Measurements from ENCODE around the gene SFR1.

SFR1 gene, protein sequence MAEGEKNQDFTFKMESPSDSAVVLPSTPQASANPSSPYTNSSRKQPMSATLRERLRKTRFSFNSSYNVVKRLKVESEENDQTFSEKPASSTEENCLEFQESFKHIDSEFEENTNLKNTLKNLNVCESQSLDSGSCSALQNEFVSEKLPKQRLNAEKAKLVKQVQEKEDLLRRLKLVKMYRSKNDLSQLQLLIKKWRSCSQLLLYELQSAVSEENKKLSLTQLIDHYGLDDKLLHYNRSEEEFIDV

DNA sequence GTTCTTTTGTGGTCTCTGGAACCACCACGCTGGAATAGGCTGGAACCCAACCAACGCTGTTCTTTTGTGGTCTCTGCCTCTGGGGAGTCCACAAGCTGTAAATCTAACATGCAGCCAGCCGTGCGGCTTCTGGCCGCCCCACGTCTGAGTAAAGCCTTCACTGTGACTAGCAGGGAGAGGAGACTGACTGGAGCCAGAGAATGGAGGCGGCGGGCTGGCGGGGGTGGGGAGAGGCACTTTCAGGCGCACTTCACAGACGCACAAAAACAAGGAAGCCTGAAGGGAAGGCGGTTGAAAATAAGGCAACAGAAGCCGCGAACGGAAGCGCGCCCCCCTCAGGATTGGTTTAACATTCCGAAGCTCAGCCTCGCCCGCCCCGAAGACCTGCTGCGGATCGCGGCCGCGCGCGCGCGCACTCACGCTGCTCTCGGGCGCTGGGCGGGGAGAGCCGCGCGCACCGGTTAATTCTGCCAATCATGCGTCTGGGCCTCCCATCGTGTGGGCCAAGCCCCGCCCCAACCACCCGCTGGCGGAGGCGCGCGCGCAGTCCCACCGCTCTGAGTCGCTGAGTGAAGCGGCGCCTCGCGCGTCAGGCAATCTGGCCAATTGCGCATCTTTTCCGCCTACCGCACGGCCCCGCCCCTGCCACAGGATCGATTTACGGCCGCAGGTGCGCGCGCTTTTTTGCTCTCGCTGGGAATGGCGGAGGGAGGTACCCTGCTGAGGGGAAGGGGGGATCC lies at the start of gene SFR1:
SFR1 (plus strand) TSS at position 687 of the 740 bp plus-strand sequence; CDS start at position 700, 13 bp downstream.
- in situ Hi-C loops (cut with MboI; ENCODE audit: low sequenced_read_pairs) = no loop called here

DNA sequence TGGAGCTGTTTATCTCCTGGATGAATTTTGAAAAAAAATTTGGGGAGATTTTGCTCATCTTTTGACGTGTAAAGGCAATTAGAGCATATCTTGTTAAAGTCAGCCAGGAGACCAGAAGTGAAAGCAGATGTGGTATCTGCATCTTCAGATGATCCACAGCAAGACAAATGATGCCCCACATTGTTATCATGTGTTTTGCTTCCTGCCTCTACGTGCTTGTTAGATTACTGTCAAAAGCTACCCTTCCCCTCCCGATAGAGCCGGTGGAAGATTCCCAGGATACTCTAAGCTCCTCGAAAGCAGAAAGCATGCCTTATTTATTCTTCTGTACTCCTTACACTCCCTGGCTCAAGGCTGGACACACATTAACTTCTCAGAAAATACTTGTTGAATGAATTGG lies 49.2 kb upstream of the SFR1 start:
- in situ Hi-C loops (cut with MboI; ENCODE audit: low sequenced_read_pairs) = no loop called here

DNA sequence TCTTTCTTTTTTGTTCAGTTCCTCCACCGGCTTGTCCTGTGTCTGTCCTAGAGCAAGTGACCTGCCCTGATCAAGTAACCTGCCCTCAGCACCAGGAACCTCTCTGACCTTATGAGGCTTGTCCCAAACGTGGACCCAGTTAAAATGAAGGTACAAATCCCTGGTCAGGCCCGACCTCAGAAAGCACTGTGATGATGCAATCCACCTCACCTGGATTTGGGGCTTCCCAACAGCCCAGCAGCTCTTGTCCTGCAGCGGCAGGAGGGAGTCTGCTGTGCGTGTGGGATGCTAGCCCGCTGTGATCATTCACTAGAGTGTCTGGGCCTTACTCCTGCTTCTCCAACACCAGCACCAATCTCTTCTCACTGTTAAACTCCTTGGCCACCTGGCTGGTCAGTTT lies 47.5 kb upstream of the SFR1 start:
- in situ Hi-C loops (cut with MboI; ENCODE audit: low sequenced_read_pairs) = no loop called here

DNA sequence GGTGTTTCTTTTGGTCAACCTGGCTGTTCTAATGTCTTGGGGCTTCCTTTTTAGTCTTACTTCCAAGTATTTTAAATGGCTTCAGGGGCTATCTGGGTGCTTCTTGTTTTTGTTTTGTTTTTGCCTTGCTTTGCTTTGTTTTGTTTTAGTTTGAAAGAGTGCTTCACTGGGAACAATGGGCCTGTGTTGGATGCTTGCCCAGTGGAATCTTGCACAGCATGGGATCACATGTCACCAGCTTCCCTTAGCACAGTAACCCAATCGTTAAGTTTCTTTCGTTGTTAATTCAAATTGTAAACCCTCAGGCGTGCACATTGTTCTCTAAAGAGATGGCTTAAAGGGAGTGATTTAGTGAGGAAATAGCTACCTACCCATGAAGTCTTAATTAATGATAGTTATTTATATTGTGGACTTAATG lies 45.2 kb upstream of the SFR1 start:
- in situ Hi-C loops (cut with MboI; ENCODE audit: low sequenced_read_pairs) = no loop called here

DNA sequence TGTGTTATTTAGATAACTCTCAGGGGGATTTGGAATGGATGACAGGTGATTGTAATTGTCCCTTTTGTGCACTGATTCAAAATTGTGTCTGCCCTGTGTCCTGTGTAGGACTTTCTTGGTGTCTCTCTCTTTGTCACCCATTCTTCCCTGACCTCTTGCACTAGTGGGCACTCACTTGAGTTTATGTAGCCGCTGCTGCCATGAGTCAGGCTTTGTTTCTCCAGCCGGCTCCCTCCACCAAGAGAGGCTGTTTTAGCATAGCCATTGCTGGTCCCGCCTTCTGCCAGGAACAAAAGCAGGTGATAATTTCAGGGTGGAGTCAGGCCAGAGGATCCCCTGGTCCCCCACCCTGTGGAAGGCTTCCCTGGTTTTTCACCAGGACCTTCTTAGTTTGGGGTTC lies 44.7 kb upstream of the SFR1 start:
- in situ Hi-C loops (cut with MboI; ENCODE audit: low sequenced_read_pairs) = no loop called here

DNA sequence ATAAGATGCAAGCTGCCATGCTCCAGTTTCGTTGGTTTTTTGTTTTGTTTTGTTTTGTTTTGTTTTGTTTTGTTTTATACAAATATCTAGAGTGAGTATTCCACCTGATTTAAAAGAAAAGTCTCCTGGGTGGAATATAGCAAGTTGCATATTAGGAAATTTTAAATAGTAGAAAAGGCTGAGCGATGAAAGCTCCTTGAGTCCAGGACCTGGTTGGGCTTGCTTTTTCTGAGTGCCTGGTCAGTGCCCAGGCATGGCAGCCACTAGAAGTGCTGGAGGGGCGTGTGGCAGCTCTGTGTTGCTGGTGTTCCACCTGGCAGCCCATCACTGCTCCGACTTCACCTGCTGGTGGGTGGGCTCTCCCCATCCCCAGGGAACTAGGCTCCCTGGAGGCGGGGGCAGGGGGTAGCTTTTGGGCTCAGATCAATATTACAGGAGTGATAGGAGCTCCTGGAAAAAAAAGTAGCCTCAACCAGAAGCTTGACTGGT lies 44.3 kb upstream of the SFR1 start:
- in situ Hi-C loops (cut with MboI; ENCODE audit: low sequenced_read_pairs) = no loop called here

DNA sequence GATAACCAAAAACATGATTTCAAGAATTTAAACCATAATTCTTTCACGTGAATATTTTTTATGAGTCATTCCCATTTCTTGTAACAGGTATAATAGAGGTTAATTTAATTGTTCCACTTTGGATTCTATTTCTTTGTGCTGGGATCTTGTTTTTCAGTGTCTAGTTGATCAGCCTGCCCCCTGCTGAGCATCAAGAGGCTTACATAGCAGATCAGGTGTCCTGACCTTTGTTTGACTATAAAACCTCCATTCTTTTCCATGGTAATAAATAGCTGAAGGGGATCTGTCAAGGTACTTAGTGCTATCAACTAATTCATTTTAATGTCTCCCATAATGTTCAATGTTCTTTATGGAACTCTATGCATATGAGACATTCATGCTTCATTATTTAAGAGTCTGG lies 41.2 kb upstream of the SFR1 start:
- in situ Hi-C loops (cut with MboI; ENCODE audit: low sequenced_read_pairs) = no loop called here

DNA sequence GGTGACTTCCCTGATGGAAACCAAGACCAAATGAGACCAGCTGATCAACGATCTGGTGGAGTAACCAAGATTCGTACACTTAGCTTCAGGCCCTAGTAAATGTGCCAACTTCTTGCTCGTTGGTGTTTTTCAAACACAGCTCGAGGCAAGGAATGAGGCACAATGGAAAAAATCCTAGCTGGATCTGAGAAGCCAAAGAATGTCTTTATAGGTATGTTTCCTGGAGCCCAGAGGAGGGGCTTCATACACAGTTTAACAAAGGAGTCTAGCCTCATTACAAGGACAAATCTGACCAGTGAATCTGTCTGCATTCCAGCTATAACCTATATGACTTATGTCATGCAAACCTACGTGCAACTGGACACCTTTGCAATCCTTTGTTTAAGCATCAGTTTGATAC lies 40.0 kb upstream of the SFR1 start:
- in situ Hi-C loops (cut with MboI; ENCODE audit: low sequenced_read_pairs) = no loop called here

DNA sequence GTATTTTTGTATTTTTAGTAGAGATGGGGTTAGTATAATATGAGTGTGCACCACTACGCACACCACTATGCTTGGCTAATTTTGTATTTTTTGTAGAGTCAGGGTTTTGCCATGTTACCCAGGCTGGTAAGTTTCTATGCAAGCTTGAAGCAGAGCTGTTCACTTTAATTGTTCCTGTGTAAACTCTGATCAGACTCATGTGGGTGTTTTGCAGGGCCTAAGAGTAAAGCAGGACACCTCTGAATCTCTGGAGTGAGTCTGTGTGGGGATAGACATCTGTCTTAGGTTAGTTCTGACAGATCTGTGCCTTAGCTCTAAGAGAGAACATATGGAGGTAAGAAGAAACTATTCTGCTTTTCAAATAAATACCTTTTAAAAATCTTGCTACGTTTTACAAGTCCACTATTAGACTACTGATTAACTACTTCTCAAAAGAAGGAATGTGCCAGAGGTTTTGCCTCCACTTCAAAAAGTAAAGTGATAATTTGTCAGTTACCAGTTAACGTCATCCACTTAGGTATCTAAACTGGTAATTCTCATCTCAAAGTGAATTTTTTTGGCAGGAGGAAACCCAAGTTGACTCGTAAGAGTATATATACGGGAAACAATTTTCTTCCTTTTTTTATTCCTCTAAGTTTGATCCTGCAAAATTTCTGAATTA lies 37.4 kb upstream of the SFR1 start:
- in situ Hi-C loops (cut with MboI; ENCODE audit: low sequenced_read_pairs) = no loop called here

DNA sequence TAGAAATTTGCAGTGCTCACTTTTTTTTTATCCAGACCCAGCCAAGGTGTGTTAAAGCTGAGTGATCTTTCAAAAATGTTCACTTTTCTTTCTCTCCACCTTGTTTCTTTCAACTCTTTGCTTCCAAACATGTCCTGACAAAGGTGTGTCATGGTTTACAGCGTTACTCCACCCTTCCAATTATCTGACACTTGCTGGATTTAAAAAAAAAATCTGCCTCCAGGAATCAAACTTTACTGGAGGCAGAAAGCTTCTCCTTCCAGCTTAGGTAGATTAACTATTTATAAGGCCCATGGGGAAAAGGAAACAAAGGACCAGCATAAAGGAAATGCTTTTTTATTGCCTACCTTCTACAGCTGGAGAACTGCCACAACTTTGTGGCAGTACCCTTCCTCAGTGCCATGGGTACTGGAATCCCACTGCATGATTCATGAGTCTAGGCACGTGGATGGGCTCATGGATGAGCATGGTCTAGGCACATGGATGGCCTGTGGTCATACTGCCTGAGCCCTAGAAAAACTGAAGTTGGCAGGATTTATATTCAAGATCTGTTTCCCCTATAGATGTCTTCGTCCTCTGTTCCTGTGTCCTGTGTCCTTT lies 36.1 kb upstream of the SFR1 start, which contains the start of gene COL17A1:
COL17A1 (minus strand) TSS at position 80 of the 600 bp plus-strand sequence. CDS start 5,207 bp downstream, outside the sequence.
- in situ Hi-C loops (cut with MboI; ENCODE audit: low sequenced_read_pairs) = no loop called here

DNA sequence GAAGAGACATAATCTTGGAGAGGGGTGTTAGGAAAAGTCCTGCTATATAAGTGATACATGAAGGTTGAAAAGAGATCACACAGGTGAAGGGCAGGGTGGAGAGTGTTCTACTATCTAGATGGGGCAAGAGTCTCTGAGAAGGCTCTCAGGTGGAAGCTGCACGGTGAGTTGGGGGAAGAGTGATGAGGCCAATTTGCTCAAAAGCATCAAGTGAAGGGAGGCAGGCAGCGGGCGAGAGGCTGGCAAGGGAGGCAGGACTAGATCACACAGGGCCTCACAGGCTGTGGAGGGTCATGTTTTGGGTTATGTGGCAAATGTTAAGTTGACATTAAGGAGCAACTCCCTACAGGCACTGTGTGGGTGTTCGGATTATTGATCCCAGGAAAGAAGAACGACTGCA lies 33.7 kb upstream of the SFR1 start:
- in situ Hi-C loops (cut with MboI; ENCODE audit: low sequenced_read_pairs) = no loop called here

DNA sequence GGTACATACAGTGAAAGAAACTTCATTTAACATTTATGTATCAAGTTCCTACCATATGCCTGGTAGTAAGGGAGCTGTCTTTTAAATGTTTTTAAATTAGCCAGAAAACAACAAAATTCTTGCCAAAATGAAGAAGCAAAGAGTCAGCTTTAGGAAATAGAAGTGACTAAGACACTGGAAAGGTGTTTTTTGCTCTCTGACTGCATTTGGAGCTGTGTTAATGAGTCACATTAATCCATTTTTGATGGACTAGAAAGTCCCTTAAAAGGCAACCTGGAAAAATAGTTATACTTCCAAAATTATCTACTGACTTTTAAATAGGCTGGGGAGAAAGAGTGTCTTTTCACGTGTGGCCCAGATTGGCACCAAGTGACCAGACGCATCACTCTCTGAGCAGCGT lies 32.4 kb upstream of the SFR1 start:
- in situ Hi-C loops (cut with MboI; ENCODE audit: low sequenced_read_pairs) = no loop called here

DNA sequence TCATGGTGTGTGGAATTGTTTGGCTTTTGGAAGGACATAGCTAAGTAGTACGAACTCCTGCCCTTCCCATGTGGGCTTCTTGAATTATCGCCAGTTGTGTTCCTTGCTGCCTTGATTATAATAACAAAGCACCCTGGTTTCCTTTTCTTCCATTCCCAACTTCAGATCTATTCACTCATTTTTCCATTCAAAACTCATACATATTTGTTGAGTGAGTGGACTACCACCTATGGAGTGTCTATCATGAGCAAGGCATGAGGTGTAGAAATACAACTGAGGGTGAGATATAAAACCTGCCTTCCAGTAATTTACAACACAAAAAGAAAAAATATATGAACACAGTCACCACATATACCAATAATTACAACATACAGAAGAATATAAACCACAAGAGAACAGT lies 31.4 kb upstream of the SFR1 start:
- in situ Hi-C loops (cut with MboI; ENCODE audit: low sequenced_read_pairs) = no loop called here

DNA sequence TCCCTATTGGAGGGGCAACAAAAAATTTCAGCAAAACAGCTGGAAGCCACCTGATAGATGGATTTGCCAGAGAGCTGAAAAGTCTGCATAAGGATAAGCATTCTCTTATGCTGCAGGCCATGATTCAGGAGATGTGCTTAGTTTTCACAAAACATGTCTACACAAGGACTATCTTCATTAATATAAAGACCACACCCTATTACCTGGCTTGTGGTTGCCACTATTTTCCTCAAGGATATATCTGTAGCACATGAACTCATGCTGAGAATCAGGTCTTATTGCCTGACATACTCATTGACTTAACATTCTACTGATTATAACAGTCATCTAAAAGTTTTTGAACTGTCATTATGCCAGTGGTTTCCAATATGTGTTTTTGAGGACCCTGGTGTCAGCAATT lies 29.2 kb upstream of the SFR1 start:
- in situ Hi-C loops (cut with MboI; ENCODE audit: low sequenced_read_pairs) = no loop called here

DNA sequence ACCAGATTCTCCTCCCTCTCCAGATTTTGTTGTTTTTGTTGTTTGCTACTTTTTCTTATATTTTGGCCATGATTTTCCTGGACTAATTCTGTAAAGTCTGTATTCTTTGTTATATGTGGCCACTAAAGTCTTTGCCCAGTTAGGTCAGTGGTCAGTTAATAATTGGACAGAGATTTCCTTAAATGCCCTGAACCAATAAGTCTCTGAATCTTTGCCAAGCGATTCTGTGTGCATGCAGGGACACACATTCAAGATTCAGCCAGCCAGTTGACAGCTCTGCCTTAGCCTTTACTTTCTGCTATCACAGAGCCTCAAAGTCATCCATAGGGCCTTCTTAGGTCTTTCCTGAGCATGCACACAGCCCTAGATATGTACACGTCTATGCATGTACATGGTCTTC lies 25.3 kb upstream of the SFR1 start:
- in situ Hi-C loops (cut with MboI; ENCODE audit: low sequenced_read_pairs) = no loop called here

DNA sequence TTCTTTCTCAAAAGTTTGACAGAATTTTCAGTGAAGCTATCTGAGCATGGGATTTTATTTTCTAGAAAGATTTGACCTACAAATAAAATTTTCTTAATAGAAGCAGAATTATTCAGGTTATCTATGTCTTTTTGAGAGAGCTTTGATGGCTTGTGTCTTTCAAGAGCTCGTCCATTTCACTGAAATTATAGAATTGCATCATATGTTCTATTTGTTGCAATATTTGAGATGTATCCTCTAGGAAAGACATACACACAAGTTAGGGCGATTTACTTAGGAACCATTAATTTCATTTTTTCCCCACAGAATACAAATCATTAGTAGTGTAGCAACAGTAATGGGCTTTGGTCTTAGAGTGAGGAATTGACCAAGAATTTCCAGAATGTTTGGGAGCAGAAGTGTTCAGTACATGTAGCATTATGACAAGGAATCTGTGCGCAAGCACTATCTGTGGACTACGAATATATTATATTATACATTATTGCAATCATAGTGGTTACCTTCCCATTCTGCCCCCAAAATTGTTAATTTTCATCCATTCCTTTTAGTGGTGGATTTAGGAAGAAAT lies 23.5 kb upstream of the SFR1 start:
- in situ Hi-C loops (cut with MboI; ENCODE audit: low sequenced_read_pairs) = no loop called here

DNA sequence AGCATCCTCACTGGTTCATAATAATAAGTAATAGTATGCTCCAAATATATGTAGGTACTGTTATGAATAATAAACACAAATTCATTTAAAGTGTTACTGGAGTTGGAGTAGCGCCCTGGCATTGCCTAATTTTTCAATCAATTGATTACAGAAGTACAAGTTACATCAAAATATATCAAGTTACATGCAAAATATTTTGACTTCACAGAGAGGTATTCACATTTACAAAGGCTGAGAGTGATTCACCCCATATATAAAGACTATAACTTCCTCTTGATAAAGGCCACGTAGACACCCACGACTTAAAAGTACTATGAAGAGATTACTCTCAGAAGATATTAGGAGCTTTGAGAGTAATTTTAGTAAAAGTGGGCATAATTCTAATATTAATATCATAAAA lies 22.7 kb upstream of the SFR1 start:
- in situ Hi-C loops (cut with MboI; ENCODE audit: low sequenced_read_pairs) = no loop called here

DNA sequence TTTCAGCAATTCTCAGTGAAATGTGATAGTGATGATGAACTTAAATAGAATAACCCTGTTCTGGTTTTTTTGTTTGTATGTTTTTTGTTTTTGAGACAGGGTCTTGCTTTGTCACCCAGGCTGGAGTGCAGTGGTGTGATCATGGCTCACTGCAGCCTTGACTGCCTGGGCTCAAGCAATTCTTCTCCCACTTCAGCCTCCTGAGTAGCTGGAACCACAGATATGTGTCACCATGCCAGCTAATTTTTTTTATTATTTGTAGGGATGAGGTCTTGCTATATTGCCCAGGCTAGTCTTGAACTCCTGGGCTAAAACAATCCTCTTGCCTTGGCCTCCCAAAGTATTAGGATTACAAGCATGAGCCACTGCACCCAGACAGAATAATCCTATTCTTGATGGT lies 22.0 kb upstream of the SFR1 start:
- in situ Hi-C loops (cut with MboI; ENCODE audit: low sequenced_read_pairs) = no loop called here

DNA sequence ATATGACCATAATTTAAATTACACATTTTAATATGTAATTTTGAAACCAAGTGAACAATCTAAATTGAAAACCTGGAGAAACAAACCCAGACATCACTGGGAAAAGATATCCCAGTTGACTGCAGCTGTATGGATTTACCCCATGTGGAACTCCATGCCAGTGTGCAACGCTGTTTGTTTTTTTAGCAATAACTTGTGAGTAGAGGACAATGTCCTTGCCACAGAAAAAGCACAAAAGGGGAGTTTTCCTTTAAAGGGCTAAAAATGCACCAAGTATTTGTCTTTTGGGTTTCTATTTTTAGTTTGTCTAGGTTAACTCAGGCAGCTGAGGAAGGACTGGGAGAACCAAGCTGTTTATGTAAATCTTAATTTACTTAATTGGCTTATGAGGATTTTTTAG lies 21.2 kb upstream of the SFR1 start:
- in situ Hi-C loops (cut with MboI; ENCODE audit: low sequenced_read_pairs) = no loop called here

DNA sequence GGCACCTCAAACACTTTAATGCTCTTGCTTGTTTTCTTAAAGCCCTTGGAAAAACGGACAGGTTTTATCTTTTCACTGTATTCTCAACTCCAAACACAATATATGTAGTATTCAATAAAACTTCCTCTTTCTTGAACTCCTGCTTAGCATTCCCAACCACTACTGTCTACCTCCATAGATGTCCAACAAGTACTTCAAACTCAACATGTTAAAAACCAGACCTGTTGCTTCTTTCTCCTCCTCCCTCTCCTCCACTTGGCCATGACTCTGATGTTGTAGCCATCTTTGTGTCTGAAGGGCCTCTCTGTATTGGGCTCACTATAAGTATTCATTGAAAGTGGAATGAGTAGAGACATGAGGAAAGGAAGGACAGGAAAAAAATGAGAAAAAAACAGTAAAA lies 20.1 kb upstream of the SFR1 start:
- in situ Hi-C loops (cut with MboI; ENCODE audit: low sequenced_read_pairs) = no loop called here

DNA sequence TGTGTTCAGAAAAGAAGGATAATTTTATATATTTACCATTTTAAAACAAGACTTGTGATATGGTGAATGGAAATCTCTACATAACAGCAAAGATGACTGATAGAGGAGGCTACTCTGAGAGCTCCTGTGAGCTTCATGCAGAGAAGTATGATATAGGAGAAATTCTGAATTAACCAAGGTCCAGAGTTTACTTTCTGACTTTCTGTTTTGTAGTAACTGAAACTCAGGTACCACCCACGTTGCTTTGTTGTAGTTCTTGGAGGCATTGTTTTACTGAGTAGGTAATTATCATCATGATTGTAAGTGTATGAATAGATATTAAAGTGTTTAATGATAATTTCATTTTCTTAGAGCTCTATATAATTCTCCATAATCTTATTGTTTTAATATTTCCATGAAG lies 18.0 kb upstream of the SFR1 start:
- in situ Hi-C loops (cut with MboI; ENCODE audit: low sequenced_read_pairs) = no loop called here
